HFFc6 (cell line): Measurements from ENCODE around the gene GON4L. TPM values are rescaled to one million over a fixed set of nuclear protein-coding genes. Genes with fewer than 3 reads are reported as not detected.
"Not testable (repeated sequence)": the region's sequence is repeated elsewhere in the genome, so short reads cannot be mapped to it uniquely, and the experiment has no call there.

Experiments
- DNase-seq: peaks from one replicate; pipeline ENCODE4 v3.0.0-alpha.2; 2018
- H3K27ac Mint-ChIP-seq: 2 replicates; pipeline ENCODE4 v1.8.0; 2020; ENCODE audit warnings: mild to moderate bottlenecking, mixed read lengths
- H3K27me3 Mint-ChIP-seq: 2 replicates; pipeline ENCODE4 v1.8.0; 2021; ENCODE audit warnings: mild to moderate bottlenecking, moderate library complexity, mixed read lengths; ENCODE audit not compliant: insufficient read depth
- H3K36me3 Mint-ChIP-seq: 2 replicates; pipeline ENCODE4 v1.8.0; 2021; ENCODE audit warnings: low read depth, mixed read lengths
- H3K4me1 Mint-ChIP-seq: 2 replicates; pipeline ENCODE4 v1.8.0; 2020; ENCODE audit warnings: low read depth, mixed read lengths
- H3K4me3 Mint-ChIP-seq: 2 replicates; pipeline ENCODE4 v1.8.0; 2020; ENCODE audit warnings: mild to moderate bottlenecking, moderate library complexity, mixed read lengths
- H3K9me3 Mint-ChIP-seq: 2 replicates; pipeline ENCODE4 v1.8.0; 2020; ENCODE audit warnings: mild to moderate bottlenecking, mixed read lengths
- total RNA-seq, 6 experiments: library from RNA; stranded (reverse); fragmentation: NEBNext Ultra II Directional; extraction: Animal tissue kit (Norgen Biotek cat#: 25700); gene quantifications; 2 replicates in 1 of 6; 3 replicates in 5 of 6; pipeline ENCODE4 v1.2.3, GENCODE V29; 2021
- TF ChIP-seq, protein P1 (sequence below): fragments of 200-600 bp; sonication (generic); IDR thresholded peaks from 2 replicates; pipeline ENCODE4 v1.5.0; 2021; ENCODE audit warnings: antibody characterized with exemption, mild to moderate bottlenecking

The GON4L gene
- total RNA-seq, 6 experiments from 2014 or later = 24.2 to 31.3 (median 28.6) TPM

GRCh38 chr1:155761736-155762405 is 95.1 kb downstream of the GON4L start:
- no peak overlapping the region for H3K4me3 Mint-ChIP-seq
- H3K27me3 Mint-ChIP-seq = peaks cover 1% of the 10 kb centered on the region; the same call in 1 of the 2 replicates
- TF ChIP-seq, protein P1, sequence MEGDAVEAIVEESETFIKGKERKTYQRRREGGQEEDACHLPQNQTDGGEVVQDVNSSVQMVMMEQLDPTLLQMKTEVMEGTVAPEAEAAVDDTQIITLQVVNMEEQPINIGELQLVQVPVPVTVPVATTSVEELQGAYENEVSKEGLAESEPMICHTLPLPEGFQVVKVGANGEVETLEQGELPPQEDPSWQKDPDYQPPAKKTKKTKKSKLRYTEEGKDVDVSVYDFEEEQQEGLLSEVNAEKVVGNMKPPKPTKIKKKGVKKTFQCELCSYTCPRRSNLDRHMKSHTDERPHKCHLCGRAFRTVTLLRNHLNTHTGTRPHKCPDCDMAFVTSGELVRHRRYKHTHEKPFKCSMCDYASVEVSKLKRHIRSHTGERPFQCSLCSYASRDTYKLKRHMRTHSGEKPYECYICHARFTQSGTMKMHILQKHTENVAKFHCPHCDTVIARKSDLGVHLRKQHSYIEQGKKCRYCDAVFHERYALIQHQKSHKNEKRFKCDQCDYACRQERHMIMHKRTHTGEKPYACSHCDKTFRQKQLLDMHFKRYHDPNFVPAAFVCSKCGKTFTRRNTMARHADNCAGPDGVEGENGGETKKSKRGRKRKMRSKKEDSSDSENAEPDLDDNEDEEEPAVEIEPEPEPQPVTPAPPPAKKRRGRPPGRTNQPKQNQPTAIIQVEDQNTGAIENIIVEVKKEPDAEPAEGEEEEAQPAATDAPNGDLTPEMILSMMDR = no peak
- H3K9me3 Mint-ChIP-seq = no peaks in the 10 kb centered on the region
- H3K36me3 Mint-ChIP-seq = peaks cover 47% of the 10 kb centered on the region
- DNase-seq = no peak
- peak overlapping the region; percentile 11; the same call in 1 of the 2 replicates for H3K27ac Mint-ChIP-seq
- H3K4me1 Mint-ChIP-seq = peaks cover 39% of the 10 kb centered on the region

GRCh38 chr1:155760751-155761475 is 96.1 kb downstream of the GON4L start:
- Mint-ChIP-seq H3K4me3 (no peak overlapping the region), H3K27me3 (peaks cover 1% of the 10 kb centered on the region; the same call in 1 of the 2 replicates), H3K27ac (no peak overlapping the region; the same call in 1 of the 2 replicates), H3K4me1 (peaks cover 39% of the 10 kb centered on the region), H3K9me3 (no peaks in the 10 kb centered on the region), H3K36me3 (peaks cover 45% of the 10 kb centered on the region)
- TF ChIP-seq, protein P1 = no peak
- no peak for DNase-seq

GRCh38 chr1:155759966-155760630 is 96.9 kb downstream of the GON4L start:
- H3K27ac Mint-ChIP-seq = no peak overlapping the region; the same call in 1 of the 2 replicates
- peaks cover 1% of the 10 kb centered on the region; the same call in 1 of the 2 replicates for H3K27me3 Mint-ChIP-seq
- no peaks in the 10 kb centered on the region for H3K9me3 Mint-ChIP-seq
- H3K4me1 Mint-ChIP-seq = peaks cover 34% of the 10 kb centered on the region
- no peak for DNase-seq
- H3K4me3 Mint-ChIP-seq = no peak overlapping the region
- H3K36me3 Mint-ChIP-seq = peaks cover 42% of the 10 kb centered on the region
- TF ChIP-seq, protein P1 = no peak

DNA sequence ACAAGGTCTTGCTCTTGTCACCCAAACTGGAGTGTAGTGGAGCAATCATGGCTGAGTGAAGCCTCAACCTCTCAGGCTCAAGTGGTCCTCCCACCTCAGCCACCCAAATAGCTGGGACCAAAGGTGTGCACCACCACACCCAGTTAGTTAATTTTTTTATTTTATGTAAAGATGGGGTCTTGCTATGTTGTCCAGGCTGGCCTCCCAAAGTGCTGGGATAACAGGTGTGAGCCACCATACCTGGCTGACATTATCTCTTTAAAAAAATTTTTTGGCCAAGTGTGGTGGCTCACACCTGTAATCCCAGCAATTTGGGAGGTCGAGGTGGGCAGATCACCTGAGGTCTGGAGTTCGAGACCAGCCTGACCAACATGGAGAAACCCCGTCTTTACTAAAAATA is 98.0 kb downstream of the GON4L start:
- H3K27ac Mint-ChIP-seq, DNase-seq, H3K9me3 Mint-ChIP-seq, H3K27me3 Mint-ChIP-seq, H3K4me3 Mint-ChIP-seq: not testable (repeated sequence)
- peaks cover 39% of the 10 kb centered on the region for H3K36me3 Mint-ChIP-seq
- peaks cover 28% of the 10 kb centered on the region for H3K4me1 Mint-ChIP-seq

GRCh38 chr1:155748141-155748540 is 108.9 kb downstream of the GON4L start:
- H3K27me3 Mint-ChIP-seq, H3K9me3 Mint-ChIP-seq, DNase-seq: not testable (repeated sequence)
- H3K4me1 Mint-ChIP-seq = peaks cover 14% of the 10 kb centered on the region
- peak overlapping the region; percentile 32 for H3K4me3 Mint-ChIP-seq
- peaks cover 11% of the 10 kb centered on the region for H3K36me3 Mint-ChIP-seq
- peak overlapping the region; percentile 65 for H3K27ac Mint-ChIP-seq

GRCh38 chr1:155747586-155747985 is 109.4 kb downstream of the GON4L start:
- peaks cover 14% of the 10 kb centered on the region for H3K4me1 Mint-ChIP-seq
- H3K9me3 Mint-ChIP-seq, DNase-seq, H3K27me3 Mint-ChIP-seq, H3K36me3 Mint-ChIP-seq: not testable (repeated sequence)
- peak overlapping the region; percentile 32; the same call in 1 of the 2 replicates for H3K4me3 Mint-ChIP-seq
- H3K27ac Mint-ChIP-seq = peak overlapping the region; percentile 65; the same call in 1 of the 2 replicates

GRCh38 chr1:155745284-155746228 is 111.5 kb downstream of the GON4L start:
- H3K27me3 Mint-ChIP-seq = not testable (repeated sequence)

More at GRCh38 chr1:155745284-155746228, 111.5 kb downstream of the GON4L start:
- peak overlapping the region; percentile 84 for H3K27ac Mint-ChIP-seq
- peak; percentile 99 for DNase-seq
- not testable (repeated sequence) for H3K9me3 Mint-ChIP-seq, H3K36me3 Mint-ChIP-seq
- H3K4me3 Mint-ChIP-seq = peak overlapping the region; percentile 92
- H3K4me1 Mint-ChIP-seq = peaks cover 14% of the 10 kb centered on the region
